CD4-positive, alpha-beta T cell treated with Interleukin-6 for 4 hours (primary cell): Measurements from ENCODE around the gene KPNA1.
"Not testable (repeated sequence)": the region's sequence is repeated elsewhere in the genome, so short reads cannot be mapped to it uniquely, and the experiment has no call there.

Experiments used
- DNase-seq: peaks from one replicate; pipeline ENCODE4 v3.0.0-alpha.2; 2020; ENCODE audit warnings: mixed read lengths

Gene KPNA1

DNA sequence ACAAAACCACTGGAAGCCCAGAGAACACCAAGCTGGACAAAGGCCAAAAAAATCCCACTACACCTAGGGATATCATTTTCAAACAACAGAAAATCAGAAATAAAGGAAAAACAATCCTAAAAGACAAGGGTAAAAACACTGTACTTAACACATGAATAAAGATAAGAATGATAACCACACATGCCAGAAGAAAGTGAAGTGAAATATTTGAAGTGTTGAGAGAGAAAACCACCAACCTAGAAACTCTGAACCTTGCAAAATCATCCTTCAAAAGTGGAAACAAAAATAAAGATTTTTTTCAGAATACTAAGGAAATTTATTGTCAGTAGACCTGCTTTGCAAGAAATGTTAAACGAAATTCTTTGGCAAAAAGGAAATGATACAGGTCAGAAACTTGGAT lies 45.1 kb downstream of the KPNA1 start:
- DNase-seq: no peak

DNA sequence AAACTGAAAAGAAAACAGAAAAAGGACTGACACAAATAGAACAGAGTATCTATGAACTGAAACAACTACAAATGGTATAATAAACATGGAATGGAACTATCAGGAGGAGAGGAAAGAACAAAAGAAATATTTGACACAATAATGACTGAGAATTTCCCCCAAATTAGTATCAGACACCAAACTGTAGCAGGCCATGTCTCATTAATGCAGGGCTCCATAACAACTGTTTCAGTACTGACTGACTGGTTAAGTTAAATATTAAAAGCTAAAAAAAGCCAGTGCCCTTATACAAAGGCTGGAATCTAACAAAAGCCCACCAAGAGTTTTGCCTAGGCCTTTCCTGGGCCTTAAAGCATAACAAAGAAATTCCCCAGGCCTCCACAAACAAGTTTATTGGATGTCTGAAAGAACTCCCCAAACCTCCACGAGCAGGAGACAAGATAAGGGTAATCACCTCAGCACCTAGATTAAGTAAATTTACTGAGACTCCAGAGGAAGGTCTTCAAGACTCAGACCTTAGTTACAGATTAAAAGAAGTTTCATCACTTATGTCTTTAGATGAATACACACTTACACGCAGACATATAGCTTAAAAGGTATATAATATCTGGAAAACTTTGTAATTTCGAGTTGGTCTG lies 45.7 kb downstream of the KPNA1 start:
- no peak for DNase-seq

DNA sequence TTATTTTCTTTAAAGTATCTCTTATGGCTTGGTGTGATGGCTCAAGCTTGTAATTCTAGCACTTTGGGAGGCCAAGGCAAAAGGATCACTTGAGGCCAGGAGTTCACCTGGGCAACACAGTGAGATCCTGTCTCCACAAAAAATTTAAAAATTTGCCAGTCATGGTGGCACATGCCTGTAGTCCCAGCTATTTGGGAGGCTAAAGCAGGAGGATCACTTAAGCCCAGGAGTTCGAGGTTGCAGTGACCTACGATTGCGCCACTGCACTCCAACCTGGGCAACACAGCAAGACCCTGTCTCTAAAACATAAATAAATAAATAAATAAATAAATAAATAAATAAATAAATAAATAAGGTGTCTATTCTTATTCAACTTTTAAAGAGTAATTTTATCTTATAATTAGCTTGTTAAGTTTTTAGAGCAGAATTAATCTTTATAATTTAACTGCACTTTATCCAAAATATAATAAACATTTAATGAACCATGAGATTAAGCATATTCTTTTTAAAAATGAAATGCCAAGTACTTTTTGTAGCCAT lies 48.0 kb downstream of the KPNA1 start:
- no peak for DNase-seq

DNA sequence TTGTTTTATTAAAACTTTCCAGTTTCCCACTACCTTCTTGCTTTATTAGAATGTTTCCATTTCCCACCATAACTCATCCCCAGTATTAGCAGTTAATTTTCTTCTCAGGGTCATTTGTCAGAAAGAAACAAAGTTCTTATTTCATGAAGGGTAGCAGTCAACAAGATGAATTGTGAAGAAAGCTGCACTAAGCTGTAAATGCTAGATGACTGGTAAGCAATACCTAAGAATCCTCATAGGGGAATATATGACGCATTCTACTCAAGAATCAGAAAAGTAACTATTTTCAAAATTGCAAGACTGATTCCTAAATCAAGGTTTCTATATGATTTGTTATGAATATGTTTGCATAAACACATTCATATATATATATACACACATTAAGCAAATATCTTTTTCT lies 50.1 kb downstream of the KPNA1 start:
- no peak for DNase-seq

DNA sequence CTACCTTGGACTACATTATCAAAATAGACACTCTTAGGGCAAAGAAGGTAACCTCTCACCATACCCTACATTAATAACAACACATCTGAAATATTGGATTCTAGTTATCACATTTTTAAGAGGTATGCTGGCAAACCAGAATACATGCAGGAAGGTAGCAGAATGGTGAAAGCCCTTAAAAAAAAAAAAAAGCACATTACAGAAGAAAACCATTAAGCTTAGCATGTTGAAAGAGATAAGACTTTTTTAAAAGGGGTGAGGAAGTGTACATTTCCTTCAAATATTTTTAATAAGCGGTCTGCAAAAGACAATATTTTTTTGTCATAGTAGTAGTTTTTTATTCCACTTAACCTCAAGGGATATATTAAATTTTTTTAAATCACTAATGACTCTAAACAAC lies 52.3 kb downstream of the KPNA1 start:
- DNase-seq: no peak

DNA sequence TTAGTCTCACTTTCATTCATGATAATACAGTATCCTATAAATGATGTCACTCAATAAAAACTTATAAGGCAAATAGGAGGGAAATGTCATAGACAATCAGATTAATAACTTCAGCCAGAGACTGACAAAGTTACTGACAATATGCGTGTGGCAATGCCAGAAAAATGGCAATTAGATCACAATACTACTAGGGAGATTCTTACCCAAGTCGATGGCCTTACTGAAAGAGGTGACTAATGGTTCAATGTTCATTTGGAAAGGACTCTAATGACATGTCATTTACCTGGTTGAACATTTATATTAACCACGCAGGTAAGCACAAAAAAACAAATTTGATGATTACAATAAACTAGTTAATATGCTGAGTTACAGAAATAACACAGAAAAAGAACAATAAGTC lies 52.9 kb downstream of the KPNA1 start:
- DNase-seq: no peak

DNA sequence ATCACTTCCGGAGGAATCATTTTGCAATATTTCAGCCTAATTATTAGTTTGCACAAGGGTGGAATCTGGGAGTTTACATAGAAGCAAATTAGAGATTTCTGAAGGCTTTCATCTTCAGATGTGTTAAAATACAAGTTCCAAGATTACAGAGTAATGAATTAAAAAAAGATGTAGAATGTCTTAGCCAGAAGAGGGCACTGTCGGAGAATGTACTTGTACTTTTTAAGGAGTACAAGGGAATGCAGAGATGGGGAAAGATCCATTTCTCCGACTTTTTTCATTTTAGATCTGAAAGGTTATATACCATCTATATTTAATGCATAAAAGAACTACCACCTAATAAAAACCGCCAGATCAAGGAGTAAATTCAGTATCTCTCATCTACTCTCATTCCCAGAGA lies 55.7 kb downstream of the KPNA1 start:
- no peak for DNase-seq

DNA sequence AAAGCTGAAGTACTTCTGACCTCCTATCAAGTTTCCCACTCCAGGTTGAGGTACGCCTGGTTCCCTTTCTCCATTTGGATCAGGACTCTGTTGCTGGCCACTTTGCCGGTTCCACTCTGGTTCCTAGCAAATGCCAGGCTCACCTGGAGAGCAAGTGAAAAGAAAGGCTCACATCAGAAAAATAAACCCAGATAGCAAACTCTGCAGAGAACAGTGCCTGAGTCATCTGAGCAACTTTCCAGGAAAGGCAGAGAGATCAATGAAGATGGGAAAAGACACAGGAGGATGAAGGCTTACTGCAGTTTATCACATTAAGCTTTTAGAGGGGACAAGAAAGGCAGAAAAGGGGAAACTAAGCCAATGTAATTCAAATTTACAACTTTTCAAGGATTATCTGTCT lies 57.0 kb downstream of the KPNA1 start:
- no peak for DNase-seq

DNA sequence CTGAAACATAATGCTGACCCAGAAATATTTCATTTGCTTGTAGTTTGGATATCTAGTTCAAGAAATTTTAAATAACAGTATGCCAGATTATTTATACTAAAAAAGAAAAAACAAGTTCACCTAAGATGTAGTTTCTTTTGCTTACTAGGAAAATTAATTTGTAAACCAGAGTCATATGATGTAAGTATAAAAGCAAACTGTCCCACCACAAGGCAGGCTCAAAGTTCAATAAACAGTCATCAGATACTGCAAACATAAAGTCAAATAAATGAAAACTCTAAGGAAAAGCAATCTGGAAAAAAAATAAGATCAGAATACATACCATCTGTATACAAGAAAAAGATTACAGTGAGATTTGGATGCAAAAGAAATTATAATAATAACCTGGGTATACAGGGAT lies 58.7 kb downstream of the KPNA1 start:
- DNase-seq: no peak

DNA sequence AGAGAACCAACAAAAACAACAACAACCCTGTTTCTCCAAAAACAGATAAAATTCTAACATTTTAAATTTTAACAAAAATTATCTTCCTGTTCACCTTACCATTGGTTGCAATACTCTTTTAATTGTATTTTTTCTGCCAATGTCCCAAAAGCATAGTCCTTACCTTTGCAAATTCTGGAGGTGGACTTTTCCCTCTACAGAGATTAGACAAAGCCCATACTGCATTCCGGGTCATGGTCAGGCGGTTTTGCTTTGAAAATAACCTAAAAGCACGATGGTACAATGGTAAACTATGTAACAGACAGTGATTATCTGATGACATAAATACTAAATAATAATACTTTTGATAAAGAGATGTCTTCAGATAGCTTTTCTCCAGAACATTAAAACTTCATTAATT lies 63.4 kb downstream of the KPNA1 start:
- no peak for DNase-seq

DNA sequence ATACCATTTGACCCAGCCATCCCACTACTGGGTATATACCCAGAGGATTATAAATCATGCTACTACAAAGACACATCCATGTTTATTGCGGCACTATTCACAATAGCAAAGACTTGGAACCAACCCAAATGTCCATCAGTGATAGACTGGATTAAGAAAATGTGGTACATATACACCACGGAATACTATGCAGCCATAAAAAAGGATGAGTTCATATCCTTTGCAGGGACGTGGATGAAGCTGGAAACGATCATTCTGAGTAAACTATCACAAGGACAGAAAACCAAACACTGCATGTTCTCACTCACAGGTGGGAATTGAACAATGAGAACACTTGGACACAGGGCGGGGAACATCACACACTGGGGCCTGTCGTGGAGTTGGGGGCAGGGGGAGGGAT lies 66.5 kb downstream of the KPNA1 start:
- DNase-seq: not testable (repeated sequence)

DNA sequence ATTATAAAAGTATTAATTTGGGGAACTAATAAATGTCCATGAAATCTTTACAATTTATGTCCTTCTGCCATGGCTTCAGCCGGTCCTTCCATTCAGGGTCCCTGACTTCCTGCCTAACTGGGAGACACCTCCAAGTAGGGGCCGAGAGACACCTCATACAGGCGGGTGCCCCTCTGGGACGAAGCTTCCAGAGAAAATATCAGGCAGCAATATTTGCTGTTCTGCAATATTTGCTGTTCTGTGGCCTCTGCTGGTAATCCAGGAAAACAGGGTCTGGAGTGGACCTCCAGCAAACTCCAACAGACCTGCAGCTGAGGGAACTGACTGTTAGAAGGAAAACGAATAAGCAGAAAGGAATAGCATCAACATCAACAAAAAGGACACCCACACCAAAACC lies 70.2 kb downstream of the KPNA1 start:
- not testable (repeated sequence) for DNase-seq

DNA sequence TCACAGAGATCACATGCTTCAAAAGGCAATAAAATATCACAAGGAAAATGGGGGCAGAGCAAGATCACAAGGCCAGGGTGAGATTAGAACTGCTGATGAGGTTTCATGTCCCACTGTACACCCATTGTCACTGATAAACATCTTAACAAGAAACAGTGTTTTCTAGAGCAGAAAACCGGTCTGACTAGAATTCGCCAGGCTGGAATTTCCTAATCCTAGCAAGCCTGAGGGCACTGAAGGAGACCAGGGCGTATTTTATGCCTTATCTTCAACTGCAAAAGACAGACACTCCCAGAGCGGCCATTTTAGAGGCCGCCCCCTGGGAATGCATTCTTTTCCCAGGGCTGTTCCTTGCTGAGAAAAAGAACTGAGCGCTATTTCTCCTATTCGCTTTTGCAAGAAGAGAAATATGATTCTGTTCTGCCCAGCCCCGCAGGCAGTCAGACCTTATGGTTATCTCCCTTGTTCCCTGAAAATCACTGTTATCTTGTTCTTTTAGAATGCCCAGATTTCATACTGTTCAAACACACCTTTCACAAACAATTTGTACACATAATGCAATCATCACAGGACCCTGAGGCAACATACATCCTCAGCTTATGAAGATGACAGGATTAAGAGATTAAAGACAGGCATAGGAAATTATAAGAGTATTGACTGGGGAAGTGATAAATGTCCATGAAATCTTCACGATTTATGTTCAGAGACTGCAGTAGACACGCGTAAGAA lies 70.8 kb downstream of the KPNA1 start:
- DNase-seq: not testable (repeated sequence)

DNA sequence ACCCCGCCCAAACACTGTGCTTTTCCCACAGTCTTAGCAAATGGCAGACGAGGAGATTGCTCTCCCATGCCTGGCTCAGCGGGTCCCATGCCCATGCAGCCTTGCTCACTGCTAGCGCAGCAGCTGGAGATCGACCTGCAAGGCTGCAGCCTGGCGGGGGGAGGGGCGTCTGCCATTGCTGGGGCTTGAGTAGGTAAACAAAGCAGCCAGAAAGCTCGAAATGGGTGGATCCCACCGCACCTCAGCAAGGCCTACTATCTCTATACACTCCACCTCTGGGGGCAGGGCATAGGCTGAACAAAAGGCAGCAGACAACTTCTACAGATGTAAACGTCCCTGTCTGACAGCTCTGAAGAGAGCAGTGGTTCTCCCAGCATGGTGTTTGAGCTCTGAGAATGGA lies 71.6 kb downstream of the KPNA1 start:
- DNase-seq: no peak

DNA sequence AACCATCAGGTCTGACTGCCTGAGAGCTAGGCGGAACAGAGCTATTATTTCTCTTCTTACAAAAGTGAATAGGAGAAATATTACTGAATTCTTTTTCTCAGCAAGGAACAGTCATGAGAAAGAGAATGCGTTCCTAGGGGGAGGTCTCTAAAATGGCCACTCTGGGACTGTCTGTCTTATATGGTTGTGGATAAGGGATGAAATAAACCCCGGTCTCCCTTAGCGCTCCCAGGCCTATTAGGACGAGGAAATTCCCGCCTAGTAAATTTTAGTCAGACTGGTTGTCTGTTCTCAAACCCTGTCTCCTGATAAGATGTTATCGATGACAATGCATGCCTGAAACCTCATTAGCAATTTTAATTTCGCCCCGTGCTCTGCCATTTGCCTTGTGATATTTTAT lies 78.8 kb downstream of the KPNA1 start:
- DNase-seq: no peak

DNA sequence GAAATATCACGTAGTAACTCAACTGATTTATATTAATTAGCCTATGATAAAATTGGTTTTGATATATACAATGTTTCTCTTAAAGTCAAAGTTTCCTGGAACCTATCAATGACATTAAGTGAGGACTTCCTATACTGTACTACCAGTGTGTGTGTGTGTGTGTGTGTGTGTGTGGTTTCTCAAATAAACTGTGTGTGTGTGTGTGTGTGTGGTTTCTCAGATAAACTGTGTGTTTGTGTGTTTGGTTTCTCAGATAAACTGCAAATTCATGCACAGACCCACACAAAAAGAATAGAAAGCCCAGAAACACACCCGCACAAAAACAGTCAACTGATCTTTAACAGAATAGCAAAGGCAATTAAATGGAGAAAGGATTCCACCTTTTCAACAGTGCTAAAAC lies 84.4 kb downstream of the KPNA1 start:
- DNase-seq: no peak

DNA sequence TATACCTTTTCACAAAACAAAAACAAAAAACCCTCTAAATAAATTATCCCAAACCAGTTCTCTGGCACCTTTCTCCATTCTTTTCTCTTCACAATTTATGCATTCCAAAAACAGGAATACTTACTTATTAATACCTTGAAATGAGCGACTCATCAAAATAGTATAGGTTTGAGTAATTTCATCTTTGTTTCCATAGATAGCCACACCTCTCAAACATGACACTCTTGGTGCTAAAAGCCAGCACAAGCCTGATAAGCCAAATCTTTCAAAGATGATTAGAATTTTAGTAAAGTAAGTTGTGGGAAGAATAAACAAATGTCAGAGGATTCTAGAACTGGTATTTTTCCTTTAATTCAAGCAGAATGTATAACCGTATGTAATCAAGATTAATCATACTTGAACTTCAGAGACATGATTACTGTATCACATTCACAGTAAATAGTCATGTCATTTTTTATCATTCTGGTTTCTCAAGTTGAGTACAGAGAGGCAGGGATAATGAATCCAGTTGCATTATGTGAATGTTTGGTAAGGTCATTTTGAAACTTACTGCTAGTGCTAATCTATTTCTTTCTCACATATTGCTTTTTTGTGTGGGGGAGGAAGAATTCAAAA lies 86.8 kb downstream of the KPNA1 start:
- DNase-seq: no peak

DNA sequence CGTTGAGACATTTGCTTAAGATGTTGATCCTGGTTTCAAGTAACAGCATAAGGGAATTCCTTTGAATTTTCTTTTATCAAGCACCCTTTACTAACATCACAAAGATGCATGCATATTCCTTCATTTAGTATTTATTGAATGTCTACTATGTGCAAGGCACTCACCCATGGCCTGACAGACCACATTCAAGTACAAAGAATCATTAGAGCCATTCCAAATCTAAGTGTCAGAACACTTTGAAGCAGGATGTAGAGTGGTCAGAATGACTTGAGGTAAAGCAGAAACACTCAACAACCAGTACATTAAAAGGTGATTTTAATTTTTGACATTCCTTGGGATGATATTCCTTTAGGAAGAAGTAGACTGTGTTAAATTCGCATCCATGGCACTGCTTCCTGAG lies 92.9 kb downstream of the KPNA1 start:
- no peak for DNase-seq

DNA sequence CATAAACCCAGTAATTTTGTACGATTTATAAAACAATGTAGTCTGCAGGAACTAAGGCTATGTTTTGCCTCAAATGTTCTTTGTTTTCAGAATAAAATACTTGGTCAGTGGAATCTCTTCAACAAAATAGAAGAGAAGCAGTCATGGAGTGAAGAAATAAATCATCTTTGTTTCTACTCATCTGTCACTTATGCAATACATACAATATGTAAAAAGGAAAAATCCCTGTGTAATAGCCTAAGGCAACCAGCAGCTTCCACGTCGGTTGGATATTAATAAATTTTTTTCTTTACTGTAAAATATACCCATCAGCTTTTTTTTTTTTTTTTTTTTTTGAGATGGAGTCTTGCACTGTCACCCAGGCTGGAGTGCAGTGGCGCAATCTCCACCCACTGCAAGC lies 93.6 kb downstream of the KPNA1 start:
- DNase-seq: no peak

DNA sequence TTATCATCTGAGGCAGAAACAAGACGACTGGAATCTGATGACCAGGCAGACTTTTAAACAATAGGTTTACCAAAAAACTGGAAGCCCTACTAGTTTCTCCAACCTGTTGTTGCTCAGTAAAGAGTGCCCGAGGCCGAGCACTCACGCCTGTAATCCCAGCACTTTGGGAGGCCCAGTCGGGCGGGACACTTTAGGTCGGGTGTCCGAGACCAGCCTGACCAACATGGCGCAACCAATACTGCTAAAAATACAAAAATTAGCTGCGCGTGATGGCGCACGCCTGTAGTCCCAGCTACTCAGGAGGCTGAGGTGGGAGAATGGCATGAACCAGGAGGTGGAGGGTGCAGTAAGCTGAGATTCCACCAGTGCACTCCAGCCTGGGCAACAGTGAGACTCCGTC lies 97.8 kb downstream of the KPNA1 start:
- no peak for DNase-seq

DNA sequence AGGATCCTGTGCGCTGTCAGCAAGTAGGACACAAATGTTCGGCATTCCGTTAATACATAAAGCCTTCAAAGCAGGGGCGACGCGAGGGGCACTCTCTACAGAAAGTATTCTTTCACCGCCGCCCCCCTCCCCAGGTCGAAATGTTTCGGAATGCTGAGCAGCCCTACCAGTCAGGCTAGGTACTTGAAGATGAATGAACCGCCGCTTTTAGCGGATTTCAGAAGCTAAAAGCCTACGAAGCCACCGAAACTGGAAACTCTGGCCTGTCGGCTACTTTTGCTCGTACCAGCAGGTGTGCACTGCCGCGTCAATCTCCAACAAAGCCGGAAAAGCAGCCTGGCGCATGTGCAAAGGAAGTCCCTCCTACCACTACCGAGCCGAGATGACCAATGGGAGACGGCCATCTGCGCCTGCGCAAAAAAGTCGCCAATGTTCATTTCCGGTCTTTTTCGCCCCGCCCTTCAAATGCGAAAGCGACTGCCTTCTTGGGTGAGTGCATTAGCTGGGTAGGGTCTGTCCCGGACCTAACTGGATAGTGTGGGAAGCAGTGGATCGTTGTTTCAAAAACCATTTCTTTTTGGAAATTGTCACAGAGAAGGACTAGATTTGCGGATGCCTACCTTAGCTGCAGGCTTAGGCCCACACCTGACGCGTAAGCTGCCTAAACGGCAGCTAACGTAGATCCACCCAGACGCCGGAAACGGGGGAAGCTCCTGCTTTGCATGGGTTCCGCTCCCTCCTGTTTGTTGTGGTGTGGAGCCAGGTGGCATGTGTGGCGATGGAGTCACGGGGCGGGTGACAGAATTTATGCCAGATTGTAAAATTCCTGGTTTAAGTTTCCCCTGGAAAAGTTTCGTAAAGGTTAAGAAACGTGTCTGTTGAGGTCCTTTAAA lies 98.7 kb downstream of the KPNA1 start, which contains the start of gene WDR5B:
TSS of gene WDR5B (minus strand) at position 301 of the 893 bp plus-strand sequence. CDS start 534 bp downstream, outside the sequence.
- DNase-seq: peak; percentile 98

DNA sequence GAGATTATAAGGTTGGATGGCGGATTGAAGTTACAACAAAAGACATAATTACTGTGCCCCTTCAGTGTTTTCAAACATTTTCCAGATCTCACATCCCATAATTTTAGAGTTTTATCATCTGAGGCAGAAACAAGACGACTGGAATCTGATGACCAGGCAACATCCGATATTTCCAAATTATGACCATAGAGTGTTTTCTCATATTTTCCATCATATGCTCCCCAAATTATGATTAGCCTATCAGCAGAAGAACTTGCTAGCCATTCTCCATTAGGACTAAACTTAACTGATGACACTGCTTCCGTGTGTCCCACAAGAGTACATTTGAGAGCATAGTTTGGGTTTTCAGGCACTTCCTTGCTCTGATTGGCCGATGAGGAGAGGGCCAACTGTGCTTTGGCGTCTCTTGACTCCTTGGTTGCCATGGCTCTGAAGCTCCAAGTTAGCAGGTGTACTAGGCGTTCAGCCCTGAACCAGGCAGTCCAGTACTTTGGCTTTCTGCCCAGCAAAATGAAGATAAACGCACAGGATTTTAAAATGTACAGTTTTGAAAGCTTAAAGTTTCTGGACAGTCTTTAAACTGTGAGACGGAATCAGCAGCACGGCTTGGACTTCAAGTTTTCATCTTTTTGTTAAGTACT lies 99.5 kb downstream of the KPNA1 start:
- peak; percentile 48 for DNase-seq
